NCI-H1436 (cell line): ENCODE measurements around the gene DPP6.
A peak's percentile ranks its signal among the peaks of the same experiment; 100 is the strongest.
"Not testable (repeated sequence)": the region's sequence is repeated elsewhere in the genome, so short reads cannot be mapped to it uniquely, and the experiment has no call there.

Experiments used
- DNase-seq: peaks from one replicate; lab custom pipeline; 2025; lab: John Stamatoyannopoulos, UW

DPP6 gene

GRCh38 chr7:154911862-154912455 is 859.8 kb downstream of the DPP6 start:
- no peak for DNase-seq

GRCh38 chr7:154912871-154913637 is 860.9 kb downstream of the DPP6 start:
- DNase-seq = no peak

GRCh38 chr7:154913638-154914307 is 861.6 kb downstream of the DPP6 start:
- DNase-seq = peak; percentile 42

GRCh38 chr7:154914308-154914995 is 862.3 kb downstream of the DPP6 start:
- no peak for DNase-seq

- no peak for DNase-seq
These were observed 862.8 kb downstream of the DPP6 start for GRCh38 chr7:154914996-154915380.

- DNase-seq = no peak
These were observed 863.4 kb downstream of the DPP6 start for GRCh38 chr7:154915600-154915999.

- no peak for DNase-seq
These were observed 864.2 kb downstream of the DPP6 start for GRCh38 chr7:154916381-154916780.

GRCh38 chr7:154916856-154917807 is 864.9 kb downstream of the DPP6 start:
- DNase-seq = no peak

- DNase-seq = no peak
These were observed 865.6 kb downstream of the DPP6 start for GRCh38 chr7:154917808-154918160.

GRCh38 chr7:154918266-154918665 is 866.1 kb downstream of the DPP6 start:
- no peak for DNase-seq

- no peak for DNase-seq
These were observed 866.5 kb downstream of the DPP6 start for GRCh38 chr7:154918741-154919140.

- no peak for DNase-seq
These were observed 867.4 kb downstream of the DPP6 start for GRCh38 chr7:154919344-154920225.

GRCh38 chr7:154922472-154922871 is 870.3 kb downstream of the DPP6 start:
- DNase-seq = not testable (repeated sequence)

- DNase-seq = peak; percentile 80
These were observed 875.5 kb downstream of the DPP6 start for GRCh38 chr7:154927624-154928125.

GRCh38 chr7:154928136-154929005 is 876.2 kb downstream of the DPP6 start:
- DNase-seq = peak; percentile 57

GRCh38 chr7:154929006-154929726 is 877.0 kb downstream of the DPP6 start:
- DNase-seq = no peak

- DNase-seq = no peak
These were observed 879.7 kb downstream of the DPP6 start for GRCh38 chr7:154931906-154932305.

- DNase-seq = not testable (repeated sequence)
These were observed 882.3 kb downstream of the DPP6 start for GRCh38 chr7:154934353-154934952.
